Cardiac muscle cell (in vitro differentiated cells and primary cell): ENCODE measurements around the gene CDHR1. TPM values are rescaled to one million over a fixed set of nuclear protein-coding genes. Genes with fewer than 3 reads are reported as not detected.

Experiments used
- DNase-seq, 2 donors: peaks; one replicate each; pipeline versions ENCODE4 v3.0.0 to v3.0.0-alpha.2; 2010 to 2017; ENCODE audit warnings: low read depth in 1 of 2, low spot score in 1 of 2
- H3K27ac ChIP-seq: fragments of 200-600 bp; sonication (generic); 2 replicates; pipeline ENCODE4 v1.5.1; 2016
- H3K27me3 ChIP-seq: fragments of 200-600 bp; sonication (generic); 2 replicates; pipeline ENCODE4 v1.6.0; 2016; ENCODE audit warnings: control low read depth
- H3K36me3 ChIP-seq: fragments of 200-600 bp; sonication (generic); 2 replicates; pipeline ENCODE4 v1.5.1; 2016; ENCODE audit warnings: control low read depth
- H3K4me1 ChIP-seq: fragments of 200-600 bp; sonication (generic); 2 replicates; pipeline ENCODE4 v1.8.1; 2017; ENCODE audit warnings: low read depth, mild to moderate bottlenecking, mixed run types
- H3K4me3 ChIP-seq: fragments of 200-600 bp; sonication (generic); 2 replicates; pipeline ENCODE4 v1.5.1; 2016; ENCODE audit warnings: mild to moderate bottlenecking
- H3K9me3 ChIP-seq: fragments of 200-600 bp; sonication (generic); 2 replicates; pipeline ENCODE4 v1.5.1; 2017; ENCODE audit warnings: low read depth, mild to moderate bottlenecking, control low read depth
- CTCF ChIP-seq: IDR thresholded peaks from 2 replicates; pipeline ENCODE4 v1.5.1; 2012; ENCODE audit warnings: low read depth, mild to moderate bottlenecking, low read length
- polyA plus RNA-seq: library from polyadenylated mRNA; unstranded; fragments of >200 nt; fragmentation: Nextera tagmentation; extraction: Ambion mirVana; gene quantifications from 2 replicates; pipeline ENCODE4 v1.2.1, GENCODE V29; 2016
- total RNA-seq: library from RNA; depleted of rRNA; stranded (reverse); fragments of >200 nt; gene quantifications from 2 replicates; pipeline ENCODE4 v1.2.3, GENCODE V29; 2016

CDHR1 gene
- total and polyA plus RNA-seq, 2 experiments from 2014 or later, result 0.12 to 0.59 TPM

GRCh38 chr10:84198206-84198915, 4.0 kb downstream of the CDHR1 start:
- Histone ChIP-seq H3K4me1 (no peaks in the 10 kb centered on the region), H3K4me3 (no peak overlapping the region), H3K36me3 (no peaks in the 10 kb centered on the region), H3K27me3 (peaks cover 58% of the 10 kb centered on the region), H3K27ac (no peak overlapping the region), H3K9me3 (no peaks in the 10 kb centered on the region)
- TF ChIP-seq CTCF, result no peak
- no peak for DNase-seq

- Histone ChIP-seq H3K27ac (no peak overlapping the region), H3K9me3 (no peaks in the 10 kb centered on the region), H3K4me1 (no peaks in the 10 kb centered on the region), H3K4me3 (no peak overlapping the region), H3K36me3 (no peaks in the 10 kb centered on the region), H3K27me3 (peaks cover 34% of the 10 kb centered on the region)
- no peak for DNase-seq
- TF ChIP-seq CTCF, result no peak
Observed at GRCh38 chr10:84200537-84201243, 6.4 kb downstream of the CDHR1 start.

GRCh38 chr10:84201244-84201606, 6.9 kb downstream of the CDHR1 start:
- H3K27ac ChIP-seq, result no peak overlapping the region
- peaks cover 29% of the 10 kb centered on the region for H3K27me3 ChIP-seq
- no peaks in the 10 kb centered on the region for H3K36me3 ChIP-seq
- no peak for TF ChIP-seq CTCF
- no peaks in the 10 kb centered on the region for H3K4me1 ChIP-seq
- H3K4me3 ChIP-seq, result no peak overlapping the region
- DNase-seq, result no peak
- H3K9me3 ChIP-seq, result no peaks in the 10 kb centered on the region

GRCh38 chr10:84201682-84202081, 7.3 kb downstream of the CDHR1 start:
- TF ChIP-seq CTCF, result no peak
- H3K36me3 ChIP-seq, result no peaks in the 10 kb centered on the region
- no peak for DNase-seq

GRCh38 chr10:84202349-84202748, 8.0 kb downstream of the CDHR1 start:
- peaks cover 24% of the 10 kb centered on the region for H3K27me3 ChIP-seq
- H3K9me3 ChIP-seq, result no peaks in the 10 kb centered on the region
- no peaks in the 10 kb centered on the region for H3K36me3 ChIP-seq
- H3K27ac ChIP-seq, result no peak overlapping the region
- TF ChIP-seq CTCF, result no peak
- DNase-seq, result no peak
- H3K4me3 ChIP-seq, result no peak overlapping the region
- no peaks in the 10 kb centered on the region for H3K4me1 ChIP-seq

More at GRCh38 chr10:84201682-84202081, 7.3 kb downstream of the CDHR1 start:
- Histone ChIP-seq H3K4me3 (no peak overlapping the region), H3K9me3 (no peaks in the 10 kb centered on the region), H3K27me3 (peaks cover 24% of the 10 kb centered on the region), H3K4me1 (no peaks in the 10 kb centered on the region), H3K27ac (no peak overlapping the region)
